ENCODE results near the gene WDR59.

DNA sequence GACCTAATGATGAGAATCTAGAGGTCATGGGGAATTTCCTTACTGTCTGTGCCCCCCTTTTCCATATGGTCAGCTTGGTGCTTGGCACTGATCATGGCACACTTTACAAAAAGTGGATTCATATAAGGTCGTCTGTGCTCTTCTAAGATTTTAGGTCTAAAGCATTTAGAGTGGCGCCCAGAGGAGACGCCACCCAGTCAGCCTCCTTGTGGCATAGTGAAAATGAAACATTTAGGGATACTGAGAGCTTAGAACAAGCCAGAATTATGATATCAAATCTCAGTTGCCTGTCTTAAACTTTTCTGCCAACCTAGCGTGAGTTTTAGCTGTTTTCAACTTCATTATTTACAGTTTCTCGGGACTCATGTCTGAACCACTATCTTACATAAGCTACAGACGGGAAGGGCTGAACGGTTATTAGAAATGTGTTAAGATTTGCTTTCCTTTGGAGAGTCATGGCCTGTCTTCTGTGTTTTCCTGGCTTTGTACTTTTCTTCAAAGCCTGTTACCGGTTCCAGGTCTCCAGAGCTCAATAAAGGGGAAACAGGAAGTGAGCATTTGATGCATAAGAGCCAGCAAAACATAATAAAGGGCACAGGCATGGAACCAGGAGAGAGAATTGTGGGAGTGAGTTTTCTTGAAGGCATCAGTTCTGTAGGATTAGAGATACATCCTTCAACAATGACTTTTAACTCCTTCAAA lies 27.6 kb upstream of the WDR59 start:
- TF ChIP-seq, protein P1, sequence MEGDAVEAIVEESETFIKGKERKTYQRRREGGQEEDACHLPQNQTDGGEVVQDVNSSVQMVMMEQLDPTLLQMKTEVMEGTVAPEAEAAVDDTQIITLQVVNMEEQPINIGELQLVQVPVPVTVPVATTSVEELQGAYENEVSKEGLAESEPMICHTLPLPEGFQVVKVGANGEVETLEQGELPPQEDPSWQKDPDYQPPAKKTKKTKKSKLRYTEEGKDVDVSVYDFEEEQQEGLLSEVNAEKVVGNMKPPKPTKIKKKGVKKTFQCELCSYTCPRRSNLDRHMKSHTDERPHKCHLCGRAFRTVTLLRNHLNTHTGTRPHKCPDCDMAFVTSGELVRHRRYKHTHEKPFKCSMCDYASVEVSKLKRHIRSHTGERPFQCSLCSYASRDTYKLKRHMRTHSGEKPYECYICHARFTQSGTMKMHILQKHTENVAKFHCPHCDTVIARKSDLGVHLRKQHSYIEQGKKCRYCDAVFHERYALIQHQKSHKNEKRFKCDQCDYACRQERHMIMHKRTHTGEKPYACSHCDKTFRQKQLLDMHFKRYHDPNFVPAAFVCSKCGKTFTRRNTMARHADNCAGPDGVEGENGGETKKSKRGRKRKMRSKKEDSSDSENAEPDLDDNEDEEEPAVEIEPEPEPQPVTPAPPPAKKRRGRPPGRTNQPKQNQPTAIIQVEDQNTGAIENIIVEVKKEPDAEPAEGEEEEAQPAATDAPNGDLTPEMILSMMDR (IDR thresholded peaks at IDR 0.05): no peak
- TF ChIP-seq EP300 (IDR thresholded peaks at IDR 0.05) (no peak), POLR2AphosphoS5 (IDR thresholded peaks at IDR 0.05) (no peak)
